Testis (tissue), 2 donors: ENCODE results near the gene PNCK.

ENCODE experiments used
- CTCF ChIP-seq, 3 experiments: fragments of 450-650 bp in 2 of 3; fragments of 200-600 bp in 1 of 3; sonication (generic) in 1 of 3; IDR thresholded peaks; one replicate each; pipeline ENCODE4 v1.5.1; 2016 to 2019; ENCODE audit warnings: antibody characterized with exemption in 3 of 3, mild to moderate bottlenecking in 2 of 3, moderate library complexity in 1 of 3
- POLR2A ChIP-seq: fragments of 450-650 bp; IDR thresholded peaks from one replicate; pipeline ENCODE4 v1.6.1; 2017; ENCODE audit warnings: antibody characterized with exemption, mild to moderate bottlenecking, moderate library complexity

- TF ChIP-seq CTCF (IDR thresholded peaks at IDR 0.05) (no peak), POLR2A (no peak)
These were observed 16.5 kb downstream of the PNCK start for GRCh38 chrX:153657161-153657560.
